GM12892 (cell line): ENCODE results near the gene CPEB4.

ENCODE experiments used
- POLR2A ChIP-seq: IDR thresholded peaks from 2 replicates; pipeline ENCODE4 v1.6.1; 2011; ENCODE audit warnings: low read depth, low read length, control low read depth
- POLR2AphosphoS5 ChIP-seq: IDR thresholded peaks from 2 replicates; pipeline ENCODE4 v1.6.1; 2011; ENCODE audit warnings: low read depth, low read length, control low read depth
- TAF1 ChIP-seq: IDR thresholded peaks from 2 replicates; pipeline ENCODE4 v1.6.1; 2011; ENCODE audit warnings: low read depth, mild to moderate bottlenecking, control low read depth, low read length, borderline replicate concordance

- TF ChIP-seq TAF1: no peak
- TF ChIP-seq POLR2A: no peak
- TF ChIP-seq POLR2AphosphoS5: no peak
Measured at GRCh38 chr5:174008922-174009321, 120.8 kb downstream of the CPEB4 start.
